Upper lobe of left lung (tissue), 6 donors: Measurements from ENCODE around the gene GPR75. TPM values are rescaled to one million over a fixed set of nuclear protein-coding genes. Genes with fewer than 3 reads are reported as not detected.

Experiments used
- ATAC-seq, 2 donors: fragments of 200-7000 bp; cut with Tn5 transposase; one replicate each; pipeline ENCODE4 v1.9.1; 2022; ENCODE audit warnings: mild to moderate bottlenecking in 2 of 2, moderate library complexity in 2 of 2; ENCODE audit not compliant: low FRiP score in 2 of 2
- DNase-seq, 2 donors: peaks; one replicate each; pipeline ENCODE4 v3.0.0-alpha.2; 2019 to 2020
- H3K27ac ChIP-seq, 4 donors: fragments of 200-600 bp; sonication (generic); one replicate each; pipeline ENCODE4 v1.5.1; 2016 to 2019
- H3K27me3 ChIP-seq, 4 donors: fragments of 200-600 bp; sonication (generic); one replicate each; pipeline ENCODE4 v1.5.1; 2017 to 2019
- H3K36me3 ChIP-seq, 4 donors: fragments of 200-600 bp; sonication (generic); one replicate each; pipeline ENCODE4 v1.5.1; 2016 to 2019
- H3K4me1 ChIP-seq, 4 donors: fragments of 200-600 bp; sonication (generic); one replicate each; pipeline ENCODE4 v1.5.1; 2018 to 2019
- H3K4me3 ChIP-seq, 4 donors: fragments of 200-600 bp; sonication (generic); one replicate each; pipeline ENCODE4 v1.5.1; 2017 to 2019; ENCODE audit warnings: mild to moderate bottlenecking in 2 of 4, moderate library complexity in 1 of 4
- H3K9me3 ChIP-seq, 4 donors: fragments of 200-600 bp; sonication (generic); one replicate each; pipeline ENCODE4 v1.5.1; 2018 to 2019
- CTCF ChIP-seq, 6 experiments: fragments of 450-650 bp in 4 of 6; fragments of 200-600 bp in 2 of 6; sonication (generic) in 2 of 6; IDR thresholded peaks; one replicate each; pipeline ENCODE4 v1.5.1; 2016 to 2019; ENCODE audit warnings: antibody characterized with exemption in 6 of 6
- EP300 ChIP-seq, 4 donors: sonication (generic); formaldehyde crosslinking; IDR thresholded peaks; one replicate each; pipeline ENCODE4 v1.5.1; 2017; ENCODE audit warnings: antibody characterized with exemption in 4 of 4, control low read depth in 2 of 4
- POLR2A ChIP-seq, 4 donors: fragments of 450-650 bp; IDR thresholded peaks; one replicate each; pipeline ENCODE4 v1.5.1; 2016 to 2017; ENCODE audit warnings: antibody characterized with exemption in 4 of 4, mild to moderate bottlenecking in 2 of 4
- POLR2AphosphoS5 ChIP-seq, 2 donors: sonication (generic); formaldehyde crosslinking; IDR thresholded peaks; one replicate each; pipeline ENCODE4 v1.5.1; 2017; ENCODE audit warnings: antibody characterized with exemption in 2 of 2
- WGBS, 2 donors: methylation state at CpG; one replicate each; pipeline ENCODE4 v1.1.5; 2017 to 2018; 5-methylcytosine and 5-hydroxymethylcytosine counted together
- total RNA-seq, 6 donors: library from RNA; depleted of rRNA in 4 of 6; stranded (reverse); fragments of >200 nt in 4 of 6; gene quantifications; one replicate each; pipeline versions ENCODE4 v1.1.0 to v1.2.1, GENCODE V29; 2016 to 2021
- donor health status: DM: no; HTN: no; CAD: no; lungs with moderate emphysema.
- donor health status: DM: no; HTN: yes; CAD: no; lungs with severe emphysema.

GPR75 gene
- total RNA-seq, 6 donors from 2014 or later, result 1.6 to 14.7 (median 3.1) TPM

GRCh38 chr2:53867169-53867568, 7.4 kb upstream of the GPR75 start:
- TF ChIP-seq POLR2AphosphoS5 (IDR thresholded peaks at IDR 0.05) (no peak), CTCF (IDR thresholded peaks at IDR 0.05) (no peak), POLR2A (IDR thresholded peaks at IDR 0.05) (no peak), EP300 (IDR thresholded peaks at IDR 0.05) (no peak)
- Histone ChIP-seq H3K27ac (no peak overlapping the region), H3K9me3 (no peaks in the 10 kb centered on the region), H3K27me3 (no peaks in the 10 kb centered on the region), H3K4me3 (no peak overlapping the region), H3K4me1 (peaks cover 0 to 2% (median 0%) of the 10 kb centered on the region in 4 donors), H3K36me3 (peaks cover 10 to 82% (median 40%) of the 10 kb centered on the region in 4 donors)
- ATAC-seq (no peak), DNase-seq (no peak)
- 95 to 97% methylated on average over 5 of the region's 5 CpGs for WGBS, 2 donors

GRCh38 chr2:53865962-53866361, 6.2 kb upstream of the GPR75 start:
- Histone ChIP-seq H3K4me3 (no peak overlapping the region), H3K9me3 (no peaks in the 10 kb centered on the region), H3K36me3 (peaks cover 10 to 75% (median 36%) of the 10 kb centered on the region in 4 donors), H3K27me3 (no peaks in the 10 kb centered on the region), H3K27ac (no peak overlapping the region), H3K4me1 (peaks cover 0 to 2% (median 0%) of the 10 kb centered on the region in 4 donors)
- ATAC-seq (no peak), DNase-seq (no peak)
- no peak for TF ChIP-seq POLR2A (IDR thresholded peaks at IDR 0.05)
- no peak for TF ChIP-seq POLR2AphosphoS5 (IDR thresholded peaks at IDR 0.05)
- TF ChIP-seq CTCF (IDR thresholded peaks at IDR 0.05), result no peak
- no peak for TF ChIP-seq EP300 (IDR thresholded peaks at IDR 0.05)
- WGBS, 2 donors, result 91 to 97% methylated on average over 5 of the region's 5 CpGs

GRCh38 chr2:53865264-53865663, 5.5 kb upstream of the GPR75 start:
- TF ChIP-seq CTCF (IDR thresholded peaks at IDR 0.05) (no peak), EP300 (IDR thresholded peaks at IDR 0.05) (no peak), POLR2A (IDR thresholded peaks at IDR 0.05) (no peak), POLR2AphosphoS5 (IDR thresholded peaks at IDR 0.05) (no peak)
- H3K27ac ChIP-seq, result no peak overlapping the region
- no peak for ATAC-seq
- H3K4me1 ChIP-seq, result peaks cover 0 to 2% (median 0%) of the 10 kb centered on the region in 4 donors
- no peaks in the 10 kb centered on the region for H3K27me3 ChIP-seq
- H3K4me3 ChIP-seq, result no peak overlapping the region
- H3K9me3 ChIP-seq, result no peaks in the 10 kb centered on the region
- H3K36me3 ChIP-seq, result peaks cover 10 to 73% (median 31%) of the 10 kb centered on the region in 4 donors
- no peak for DNase-seq
- 61 to 67% methylated on average over 2 of the region's 2 CpGs for WGBS, 2 donors

GRCh38 chr2:53863538-53864227, 3.9 kb upstream of the GPR75 start:
- TF ChIP-seq POLR2A (IDR thresholded peaks at IDR 0.05) (no peak), EP300 (IDR thresholded peaks at IDR 0.05) (no peak), CTCF (IDR thresholded peaks at IDR 0.05) (no peak), POLR2AphosphoS5 (IDR thresholded peaks at IDR 0.05) (no peak)
- WGBS, 2 donors, result 94% methylated on average over 4 to 6 of the region's 6 CpGs
- Histone ChIP-seq H3K36me3 (peaks cover 10 to 57% (median 31%) of the 10 kb centered on the region in 4 donors), H3K9me3 (no peaks in the 10 kb centered on the region), H3K4me1 (peaks cover 0 to 9% (median 1%) of the 10 kb centered on the region in 4 donors), H3K4me3 (no peak overlapping the region), H3K27ac (no peak overlapping the region), H3K27me3 (no peaks in the 10 kb centered on the region)
- DNase-seq (no peak), ATAC-seq (no peak)

GRCh38 chr2:53861824-53862223, 2.1 kb upstream of the GPR75 start:
- ATAC-seq (no peak), DNase-seq (no peak)
- Histone ChIP-seq H3K4me3 (no peak overlapping the region), H3K4me1 (peaks cover 0 to 9% (median 1%) of the 10 kb centered on the region in 4 donors), H3K9me3 (no peaks in the 10 kb centered on the region), H3K27me3 (no peaks in the 10 kb centered on the region), H3K27ac (no peak overlapping the region), H3K36me3 (peaks cover 10 to 41% (median 26%) of the 10 kb centered on the region in 4 donors)
- TF ChIP-seq POLR2A (IDR thresholded peaks at IDR 0.05), result no peak
- TF ChIP-seq POLR2AphosphoS5 (IDR thresholded peaks at IDR 0.05), result no peak
- TF ChIP-seq CTCF (IDR thresholded peaks at IDR 0.05), result no peak
- TF ChIP-seq EP300 (IDR thresholded peaks at IDR 0.05), result no peak
- WGBS, 2 donors, result 92 to 96% methylated on average over 5 of the region's 5 CpGs
